ENCODE data around the gene NUTM2E.
A peak's percentile ranks its signal among the peaks of the same experiment; 100 is the strongest.
"Not testable (repeated sequence)": the region's sequence is repeated elsewhere in the genome, so short reads cannot be mapped to it uniquely, and the experiment has no call there.

The NUTM2E gene, protein sequence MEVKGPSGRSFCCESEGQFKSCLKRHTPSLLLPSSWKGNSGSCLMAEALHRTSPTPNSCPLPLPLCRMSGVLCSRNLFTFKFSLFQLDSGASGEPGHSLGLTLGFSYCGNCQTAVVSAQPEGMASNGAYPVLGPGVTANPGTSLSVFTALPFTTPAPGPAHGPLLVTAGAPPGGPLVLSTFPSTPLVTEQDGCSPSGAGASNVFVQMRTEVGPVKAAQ (N-terminal part only)

DNA sequence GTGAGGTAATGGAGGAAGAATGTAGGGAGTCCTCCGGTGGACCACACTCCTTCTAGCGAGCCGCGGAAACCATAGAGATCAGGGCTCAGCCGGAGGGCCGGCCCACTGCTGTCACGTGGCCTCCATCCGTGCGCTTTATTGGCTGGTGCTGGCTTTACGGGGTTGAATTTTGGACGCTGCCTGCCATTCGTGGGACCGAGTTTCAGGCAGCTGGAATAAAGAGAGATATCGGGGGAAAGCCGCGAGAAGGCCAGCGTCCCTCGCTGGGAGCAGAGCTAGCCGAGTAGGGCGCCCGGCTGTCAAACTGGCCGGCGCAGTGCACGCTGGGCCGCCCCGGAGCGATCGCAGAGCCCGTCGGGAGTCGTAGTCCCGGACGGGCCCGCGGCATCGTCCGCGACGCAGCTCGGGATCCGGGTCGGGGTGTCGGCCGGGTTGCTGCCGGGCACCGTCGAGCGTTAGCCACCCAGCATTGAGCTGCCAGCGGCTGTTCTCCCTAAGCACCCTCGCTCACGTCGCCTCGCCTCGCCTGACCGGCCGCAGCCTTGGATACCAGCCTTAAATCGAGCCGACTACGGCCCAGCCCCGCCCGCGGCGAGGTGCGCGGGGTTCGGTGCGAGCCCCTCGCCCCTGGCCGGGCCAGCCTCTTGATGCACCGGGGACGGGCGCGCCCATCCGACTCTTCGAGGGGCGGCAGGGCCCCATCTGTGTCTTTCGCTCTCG is at the start of gene NUTM2E:
Gene NUTM2E, plus strand, starts transcription at position 244 of the 720 bp plus-strand sequence. CDS start 15,002 bp downstream, outside the sequence.
- H3K27ac ChIP-seq (ENCODE audit: low read depth in 2 of 2, low read length in 2 of 2): peak within 1 kb of the TSS; percentile 78 to 81
- not testable (repeated sequence) for H3K27me3 ChIP-seq (ENCODE audit: control insufficient read depth in 2 of 2, insufficient read depth in 2 of 2, low read length in 2 of 2); H3K9me3 ChIP-seq (ENCODE audit: control insufficient read depth in 2 of 2, low read length in 2 of 2); H3K4me1 ChIP-seq (ENCODE audit: control insufficient read depth in 2 of 2, insufficient read depth in 2 of 2, low read length in 2 of 2); H3K36me3 ChIP-seq (ENCODE audit: control insufficient read depth in 2 of 2, insufficient read depth in 2 of 2, low read length in 2 of 2)
- peak within 1 kb of the TSS; percentile 65 to 66 for H3K4me3 ChIP-seq (ENCODE audit: low read length in 2 of 2)
- H3K9ac ChIP-seq (ENCODE audit: low read depth in 1 of 2, low read length in 2 of 2): peak within 1 kb of the TSS in 1 of 2 donors; percentile 62

DNA sequence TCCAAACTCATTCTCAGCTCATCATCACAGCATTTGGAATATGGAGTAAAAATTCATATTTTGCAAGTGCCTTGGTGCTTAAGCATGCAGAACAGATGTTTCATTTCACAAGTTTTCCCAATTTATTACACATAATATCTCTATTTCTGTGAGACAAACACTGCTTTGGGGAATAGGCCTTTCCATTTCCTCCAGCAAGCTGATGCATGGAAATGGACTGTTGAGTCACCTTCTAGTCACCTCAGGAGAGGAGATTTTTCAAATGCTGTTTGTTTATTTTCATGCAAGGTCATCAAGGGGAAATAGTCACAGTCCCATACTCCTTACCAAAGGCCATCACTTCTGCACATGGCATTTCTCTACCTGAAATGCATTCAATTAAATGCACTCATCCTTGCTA is 48.5 kb upstream of the NUTM2E start:
- not testable (repeated sequence) for H3K4me3 ChIP-seq (ENCODE audit: low read length in 2 of 2); H3K27ac ChIP-seq (ENCODE audit: low read depth in 2 of 2, low read length in 2 of 2); H3K36me3 ChIP-seq (ENCODE audit: control insufficient read depth in 2 of 2, insufficient read depth in 2 of 2, low read length in 2 of 2); H3K9me3 ChIP-seq (ENCODE audit: control insufficient read depth in 2 of 2, low read length in 2 of 2); H3K4me1 ChIP-seq (ENCODE audit: control insufficient read depth in 2 of 2, insufficient read depth in 2 of 2, low read length in 2 of 2); H3K9ac ChIP-seq (ENCODE audit: low read depth in 1 of 2, low read length in 2 of 2); H3K27me3 ChIP-seq (ENCODE audit: control insufficient read depth in 2 of 2, insufficient read depth in 2 of 2, low read length in 2 of 2)

DNA sequence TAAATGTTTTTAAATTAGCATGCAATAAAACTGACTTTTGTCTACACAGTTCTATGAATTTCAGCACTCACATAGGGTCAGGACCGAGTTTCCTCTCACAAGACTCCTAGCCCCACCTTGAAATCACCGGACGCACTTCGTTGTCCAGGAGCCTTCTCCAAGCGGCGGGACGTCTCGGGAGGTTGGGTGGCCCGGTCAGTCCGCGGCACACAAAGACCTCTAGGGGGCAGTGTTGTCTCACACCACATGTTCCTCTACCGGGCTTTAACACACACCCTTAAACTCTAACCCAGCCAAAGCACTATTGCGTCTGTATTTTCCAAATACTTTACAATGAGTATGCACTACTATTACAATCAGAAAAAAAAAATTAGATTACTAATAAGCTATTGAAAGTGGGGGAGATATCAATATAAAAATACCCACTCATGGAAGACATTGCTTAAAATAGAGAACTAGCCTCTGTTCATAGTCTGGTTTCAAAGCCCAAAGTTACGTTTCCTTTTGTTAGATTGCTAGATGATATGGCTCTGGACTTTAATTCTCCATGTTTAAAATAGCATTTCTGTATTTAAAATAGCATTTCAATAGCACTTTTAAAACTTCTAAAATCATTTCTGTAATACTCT is 47.1 kb upstream of the NUTM2E start:
- H3K27me3 ChIP-seq (ENCODE audit: control insufficient read depth in 2 of 2, insufficient read depth in 2 of 2, low read length in 2 of 2); H3K27ac ChIP-seq (ENCODE audit: low read depth in 2 of 2, low read length in 2 of 2); H3K36me3 ChIP-seq (ENCODE audit: control insufficient read depth in 2 of 2, insufficient read depth in 2 of 2, low read length in 2 of 2); H3K4me3 ChIP-seq (ENCODE audit: low read length in 2 of 2); H3K9ac ChIP-seq (ENCODE audit: low read depth in 1 of 2, low read length in 2 of 2); H3K4me1 ChIP-seq (ENCODE audit: control insufficient read depth in 2 of 2, insufficient read depth in 2 of 2, low read length in 2 of 2); H3K9me3 ChIP-seq (ENCODE audit: control insufficient read depth in 2 of 2, low read length in 2 of 2): not testable (repeated sequence)

DNA sequence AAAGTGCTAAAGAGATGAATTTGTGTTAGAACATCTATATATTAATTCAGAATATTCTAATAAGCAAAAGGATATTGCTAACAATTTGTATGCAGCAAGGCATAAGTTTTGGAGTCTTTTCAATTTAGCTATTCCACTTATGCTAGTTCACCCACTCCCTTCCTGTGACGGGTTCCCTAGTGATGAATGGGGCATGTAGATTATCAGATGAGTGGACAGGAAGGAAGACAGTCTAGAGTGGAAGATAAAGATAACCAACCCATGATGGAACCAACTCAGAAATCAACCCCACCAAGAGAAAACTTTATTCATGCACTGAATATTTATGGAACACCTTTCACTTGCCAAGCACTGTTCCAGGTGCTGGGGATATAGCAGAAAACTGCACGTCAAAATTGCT is 46.5 kb upstream of the NUTM2E start:
- not testable (repeated sequence) for H3K27ac ChIP-seq (ENCODE audit: low read depth in 2 of 2, low read length in 2 of 2); H3K4me1 ChIP-seq (ENCODE audit: control insufficient read depth in 2 of 2, insufficient read depth in 2 of 2, low read length in 2 of 2); H3K9ac ChIP-seq (ENCODE audit: low read depth in 1 of 2, low read length in 2 of 2); H3K4me3 ChIP-seq (ENCODE audit: low read length in 2 of 2); H3K27me3 ChIP-seq (ENCODE audit: control insufficient read depth in 2 of 2, insufficient read depth in 2 of 2, low read length in 2 of 2); H3K36me3 ChIP-seq (ENCODE audit: control insufficient read depth in 2 of 2, insufficient read depth in 2 of 2, low read length in 2 of 2); H3K9me3 ChIP-seq (ENCODE audit: control insufficient read depth in 2 of 2, low read length in 2 of 2)

DNA sequence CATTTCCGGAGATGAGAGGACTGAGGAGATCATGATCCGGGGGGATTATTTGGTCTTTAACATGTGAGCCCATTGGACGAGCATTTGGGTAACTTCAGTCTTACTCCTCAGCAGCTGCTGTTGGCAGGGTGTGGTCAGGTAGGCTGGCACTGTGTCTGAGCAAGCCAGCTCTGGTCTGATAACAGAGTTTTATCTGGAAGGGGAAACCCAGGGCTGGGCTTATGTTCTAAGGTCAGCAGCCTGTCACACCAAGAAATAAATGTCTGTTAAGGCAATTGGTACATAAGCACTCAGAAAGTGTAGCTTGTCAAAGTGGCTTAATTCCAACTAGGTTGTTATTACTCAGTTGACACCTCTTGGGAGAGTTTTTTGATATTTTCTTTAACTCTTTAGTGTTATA is 45.0 kb upstream of the NUTM2E start:
- not testable (repeated sequence) for H3K27ac ChIP-seq (ENCODE audit: low read depth in 2 of 2, low read length in 2 of 2); H3K4me3 ChIP-seq (ENCODE audit: low read length in 2 of 2); H3K36me3 ChIP-seq (ENCODE audit: control insufficient read depth in 2 of 2, insufficient read depth in 2 of 2, low read length in 2 of 2); H3K27me3 ChIP-seq (ENCODE audit: control insufficient read depth in 2 of 2, insufficient read depth in 2 of 2, low read length in 2 of 2); H3K9ac ChIP-seq (ENCODE audit: low read depth in 1 of 2, low read length in 2 of 2); H3K4me1 ChIP-seq (ENCODE audit: control insufficient read depth in 2 of 2, insufficient read depth in 2 of 2, low read length in 2 of 2); H3K9me3 ChIP-seq (ENCODE audit: control insufficient read depth in 2 of 2, low read length in 2 of 2)

DNA sequence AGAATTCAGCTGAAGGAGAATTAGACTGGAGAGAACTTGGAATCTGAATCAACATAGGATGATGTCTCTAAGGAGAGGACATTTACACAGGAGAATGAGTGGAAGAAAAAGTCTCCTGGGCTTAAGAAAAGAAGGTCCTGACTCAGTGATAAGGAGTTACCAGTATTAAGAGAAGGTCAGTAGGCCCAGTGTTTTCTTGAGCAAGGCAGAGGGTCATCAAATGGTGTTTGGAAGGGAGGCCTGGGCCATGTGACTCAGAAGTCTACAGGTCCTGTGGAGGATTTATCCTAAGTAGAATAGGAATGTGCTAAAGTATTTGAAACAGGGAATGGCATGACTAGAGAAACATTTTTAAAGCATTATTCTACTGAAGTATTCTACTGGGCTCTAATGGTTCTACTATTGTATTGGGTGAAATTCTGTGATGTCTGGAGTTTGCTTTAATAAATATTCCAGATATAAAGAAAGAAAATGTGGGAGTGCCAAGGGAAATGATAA is 39.0 kb upstream of the NUTM2E start:
- H3K36me3 ChIP-seq (ENCODE audit: control insufficient read depth in 2 of 2, insufficient read depth in 2 of 2, low read length in 2 of 2); H3K9ac ChIP-seq (ENCODE audit: low read depth in 1 of 2, low read length in 2 of 2); H3K4me1 ChIP-seq (ENCODE audit: control insufficient read depth in 2 of 2, insufficient read depth in 2 of 2, low read length in 2 of 2); H3K27ac ChIP-seq (ENCODE audit: low read depth in 2 of 2, low read length in 2 of 2); H3K4me3 ChIP-seq (ENCODE audit: low read length in 2 of 2); H3K9me3 ChIP-seq (ENCODE audit: control insufficient read depth in 2 of 2, low read length in 2 of 2); H3K27me3 ChIP-seq (ENCODE audit: control insufficient read depth in 2 of 2, insufficient read depth in 2 of 2, low read length in 2 of 2): not testable (repeated sequence)

DNA sequence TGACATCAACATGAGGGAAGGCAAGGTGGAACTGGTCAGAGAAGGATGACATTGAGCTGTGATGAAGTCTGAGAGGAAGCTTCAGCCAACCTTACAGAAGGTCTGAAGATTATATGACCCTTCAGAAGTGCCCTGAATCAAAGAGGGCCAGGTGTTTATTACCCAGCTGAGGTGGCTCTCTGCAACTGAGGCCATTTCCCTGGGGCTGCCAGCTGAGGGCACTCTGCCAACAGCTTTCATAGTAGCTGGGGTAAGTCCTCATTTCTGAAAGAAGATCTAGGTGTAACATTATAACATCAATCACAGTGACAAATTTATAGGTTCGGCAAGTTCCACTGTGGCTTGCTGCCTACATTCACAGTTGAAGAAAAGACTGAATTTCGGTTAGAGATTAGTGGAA is 37.2 kb upstream of the NUTM2E start:
- not testable (repeated sequence) for H3K36me3 ChIP-seq (ENCODE audit: control insufficient read depth in 2 of 2, insufficient read depth in 2 of 2, low read length in 2 of 2); H3K4me3 ChIP-seq (ENCODE audit: low read length in 2 of 2); H3K27me3 ChIP-seq (ENCODE audit: control insufficient read depth in 2 of 2, insufficient read depth in 2 of 2, low read length in 2 of 2); H3K9ac ChIP-seq (ENCODE audit: low read depth in 1 of 2, low read length in 2 of 2); H3K9me3 ChIP-seq (ENCODE audit: control insufficient read depth in 2 of 2, low read length in 2 of 2); H3K27ac ChIP-seq (ENCODE audit: low read depth in 2 of 2, low read length in 2 of 2); H3K4me1 ChIP-seq (ENCODE audit: control insufficient read depth in 2 of 2, insufficient read depth in 2 of 2, low read length in 2 of 2)

DNA sequence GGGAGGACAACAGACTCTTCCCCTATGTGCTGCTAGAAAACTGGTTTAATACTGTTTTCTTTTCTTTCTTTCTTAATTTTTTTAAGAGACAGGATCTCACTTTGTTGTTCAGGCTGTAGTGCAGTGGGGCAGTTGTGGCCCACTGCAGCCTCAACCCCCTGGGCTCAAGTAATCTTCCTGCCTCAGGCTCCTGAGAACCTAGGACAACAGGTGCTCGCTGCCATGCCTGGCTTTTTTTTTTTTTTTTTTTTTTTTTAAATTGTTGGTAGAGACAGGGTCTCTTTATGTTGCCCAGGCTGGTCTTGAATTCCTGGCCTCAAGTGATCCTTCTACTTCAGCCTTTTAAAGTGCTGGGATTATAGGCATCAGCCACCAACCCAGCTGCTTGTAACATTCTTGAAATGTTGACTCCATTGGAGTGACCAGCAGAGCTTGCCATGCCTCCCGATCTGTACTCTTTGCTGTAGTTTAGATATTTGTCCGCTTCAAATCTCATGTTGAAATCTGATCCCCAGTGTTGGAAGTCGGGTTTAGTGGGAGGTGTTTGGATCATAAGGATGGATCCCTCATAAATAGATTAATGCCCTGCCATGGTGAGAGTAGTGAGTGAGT is 34.5 kb upstream of the NUTM2E start:
- not testable (repeated sequence) for H3K4me1 ChIP-seq (ENCODE audit: control insufficient read depth in 2 of 2, insufficient read depth in 2 of 2, low read length in 2 of 2); H3K27ac ChIP-seq (ENCODE audit: low read depth in 2 of 2, low read length in 2 of 2); H3K9me3 ChIP-seq (ENCODE audit: control insufficient read depth in 2 of 2, low read length in 2 of 2); H3K27me3 ChIP-seq (ENCODE audit: control insufficient read depth in 2 of 2, insufficient read depth in 2 of 2, low read length in 2 of 2); H3K36me3 ChIP-seq (ENCODE audit: control insufficient read depth in 2 of 2, insufficient read depth in 2 of 2, low read length in 2 of 2); H3K9ac ChIP-seq (ENCODE audit: low read depth in 1 of 2, low read length in 2 of 2); H3K4me3 ChIP-seq (ENCODE audit: low read length in 2 of 2)

DNA sequence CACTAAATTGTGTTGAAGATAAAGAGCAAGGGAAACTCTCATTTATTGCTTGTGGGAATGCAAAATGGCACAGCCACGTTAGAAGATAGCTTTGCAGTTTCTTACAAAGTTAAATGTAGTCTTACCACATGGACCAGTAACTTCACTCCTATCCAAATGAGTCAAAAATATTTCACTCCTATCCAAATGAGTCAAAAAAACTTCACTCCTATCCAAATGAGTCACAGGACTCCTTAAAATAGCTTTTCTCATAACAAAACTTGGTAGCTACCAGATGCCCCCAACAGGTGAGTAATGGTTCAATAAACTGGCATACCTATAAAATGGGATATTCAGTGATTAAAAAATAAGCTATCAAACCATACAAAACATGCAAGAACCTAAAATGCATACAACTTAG is 27.2 kb upstream of the NUTM2E start:
- H3K4me1 ChIP-seq (ENCODE audit: control insufficient read depth in 2 of 2, insufficient read depth in 2 of 2, low read length in 2 of 2); H3K27me3 ChIP-seq (ENCODE audit: control insufficient read depth in 2 of 2, insufficient read depth in 2 of 2, low read length in 2 of 2); H3K27ac ChIP-seq (ENCODE audit: low read depth in 2 of 2, low read length in 2 of 2); H3K36me3 ChIP-seq (ENCODE audit: control insufficient read depth in 2 of 2, insufficient read depth in 2 of 2, low read length in 2 of 2); H3K9ac ChIP-seq (ENCODE audit: low read depth in 1 of 2, low read length in 2 of 2); H3K4me3 ChIP-seq (ENCODE audit: low read length in 2 of 2); H3K9me3 ChIP-seq (ENCODE audit: control insufficient read depth in 2 of 2, low read length in 2 of 2): not testable (repeated sequence)

DNA sequence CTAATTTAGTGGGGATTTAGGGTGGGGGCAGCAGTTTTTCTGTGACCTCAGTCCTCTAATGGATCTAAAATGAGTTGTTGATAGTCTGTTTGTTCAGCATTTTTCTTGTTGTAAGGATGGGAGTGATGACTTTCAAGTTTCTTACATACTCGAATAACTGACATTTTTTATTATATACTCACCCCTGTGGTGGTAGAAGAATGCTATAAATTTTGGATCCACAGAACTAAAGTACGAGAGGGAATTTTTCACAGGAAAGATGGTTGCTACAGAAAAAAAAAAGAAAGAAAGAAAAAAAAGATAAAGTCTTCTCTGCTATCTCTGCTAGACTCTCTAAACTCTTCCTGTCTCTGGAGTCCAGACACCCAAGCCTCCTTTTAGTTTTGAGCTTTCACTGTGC is 20.7 kb upstream of the NUTM2E start:
- H3K9ac ChIP-seq (ENCODE audit: low read depth in 1 of 2, low read length in 2 of 2); H3K27me3 ChIP-seq (ENCODE audit: control insufficient read depth in 2 of 2, insufficient read depth in 2 of 2, low read length in 2 of 2); H3K36me3 ChIP-seq (ENCODE audit: control insufficient read depth in 2 of 2, insufficient read depth in 2 of 2, low read length in 2 of 2): not testable (repeated sequence)

More for the DNA sequence above, 20.7 kb upstream of the NUTM2E start:
- H3K9me3 ChIP-seq (ENCODE audit: control insufficient read depth in 2 of 2, low read length in 2 of 2); H3K4me1 ChIP-seq (ENCODE audit: control insufficient read depth in 2 of 2, insufficient read depth in 2 of 2, low read length in 2 of 2); H3K27ac ChIP-seq (ENCODE audit: low read depth in 2 of 2, low read length in 2 of 2); H3K4me3 ChIP-seq (ENCODE audit: low read length in 2 of 2): not testable (repeated sequence)
